Hematopoietic multipotent progenitor cell treated with erythropoietin and hydrocortisone succinate and interleukin-3 and kit ligand, for 6 days (in vitro differentiated cells): ENCODE data around the gene CDK9.

Experiments used
- DNase-seq: peaks from one replicate; pipeline ENCODE4 v3.0.0-alpha.2; 2015

CDK9 gene

GRCh38 chr9:127762111-127762676 lies 23.6 kb upstream of the CDK9 start:
- peak; percentile 34 for DNase-seq

GRCh38 chr9:127763918-127764384 lies 21.9 kb upstream of the CDK9 start:
- DNase-seq = peak; percentile 70

GRCh38 chr9:127765418-127765817 lies 20.4 kb upstream of the CDK9 start:
- DNase-seq = no peak

- DNase-seq = no peak
These were observed 18.4 kb upstream of the CDK9 start for GRCh38 chr9:127767410-127767809.

GRCh38 chr9:127767909-127768331 lies 17.9 kb upstream of the CDK9 start:
- no peak for DNase-seq

- DNase-seq = peak; percentile 40
These were observed 17.1 kb upstream of the CDK9 start for GRCh38 chr9:127768698-127769097.

- DNase-seq = no peak
These were observed 16.7 kb upstream of the CDK9 start for GRCh38 chr9:127769101-127769500.

- no peak for DNase-seq
These were observed 15.8 kb upstream of the CDK9 start for GRCh38 chr9:127769929-127770582.

- no peak for DNase-seq
These were observed 15.3 kb upstream of the CDK9 start for GRCh38 chr9:127770583-127770904.

GRCh38 chr9:127770905-127771569 lies 14.8 kb upstream of the CDK9 start:
- peak; percentile 97 for DNase-seq

GRCh38 chr9:127771570-127772189 lies 14.2 kb upstream of the CDK9 start:
- no peak for DNase-seq

GRCh38 chr9:127772603-127773002 lies 13.2 kb upstream of the CDK9 start:
- no peak for DNase-seq

GRCh38 chr9:127773272-127773671 lies 12.6 kb upstream of the CDK9 start:
- no peak for DNase-seq

GRCh38 chr9:127773981-127774380 lies 11.9 kb upstream of the CDK9 start:
- no peak for DNase-seq

- DNase-seq = peak; percentile 92
These were observed 9.5 kb upstream of the CDK9 start for GRCh38 chr9:127776195-127776923.

- DNase-seq = peak; percentile 25
These were observed 8.9 kb upstream of the CDK9 start for GRCh38 chr9:127776924-127777289.

- DNase-seq = no peak
These were observed 8.4 kb upstream of the CDK9 start for GRCh38 chr9:127777368-127777980.

- DNase-seq = peak; percentile 50
These were observed 7.3 kb upstream of the CDK9 start, which contains the start of gene SH2D3C for GRCh38 chr9:127778280-127779135. Gene SH2D3C, minus strand, starts transcription at chr9:127778666. Its CDS starts 39 bp downstream, at chr9:127778627.

GRCh38 chr9:127779136-127779981 lies 6.5 kb upstream of the CDK9 start:
- DNase-seq = peak; percentile 52

- peak; percentile 32 for DNase-seq
These were observed 5.5 kb upstream of the CDK9 start for GRCh38 chr9:127780126-127780885.
